GM20431 (cell line): Measurements from ENCODE around the gene CRYZL1.
"Not testable (repeated sequence)": the region's sequence is repeated elsewhere in the genome, so short reads cannot be mapped to it uniquely, and the experiment has no call there.

ENCODE experiments used
- in situ Hi-C: fragments of 300-500 bp; cut with MseI, MboI; formaldehyde crosslinking; loops from one replicate; pipeline ENCODE4 v1.15.0; 2020; ENCODE audit warnings: low sequenced_read_pairs; ENCODE audit not compliant: unreplicated experiment

CRYZL1 gene

DNA sequence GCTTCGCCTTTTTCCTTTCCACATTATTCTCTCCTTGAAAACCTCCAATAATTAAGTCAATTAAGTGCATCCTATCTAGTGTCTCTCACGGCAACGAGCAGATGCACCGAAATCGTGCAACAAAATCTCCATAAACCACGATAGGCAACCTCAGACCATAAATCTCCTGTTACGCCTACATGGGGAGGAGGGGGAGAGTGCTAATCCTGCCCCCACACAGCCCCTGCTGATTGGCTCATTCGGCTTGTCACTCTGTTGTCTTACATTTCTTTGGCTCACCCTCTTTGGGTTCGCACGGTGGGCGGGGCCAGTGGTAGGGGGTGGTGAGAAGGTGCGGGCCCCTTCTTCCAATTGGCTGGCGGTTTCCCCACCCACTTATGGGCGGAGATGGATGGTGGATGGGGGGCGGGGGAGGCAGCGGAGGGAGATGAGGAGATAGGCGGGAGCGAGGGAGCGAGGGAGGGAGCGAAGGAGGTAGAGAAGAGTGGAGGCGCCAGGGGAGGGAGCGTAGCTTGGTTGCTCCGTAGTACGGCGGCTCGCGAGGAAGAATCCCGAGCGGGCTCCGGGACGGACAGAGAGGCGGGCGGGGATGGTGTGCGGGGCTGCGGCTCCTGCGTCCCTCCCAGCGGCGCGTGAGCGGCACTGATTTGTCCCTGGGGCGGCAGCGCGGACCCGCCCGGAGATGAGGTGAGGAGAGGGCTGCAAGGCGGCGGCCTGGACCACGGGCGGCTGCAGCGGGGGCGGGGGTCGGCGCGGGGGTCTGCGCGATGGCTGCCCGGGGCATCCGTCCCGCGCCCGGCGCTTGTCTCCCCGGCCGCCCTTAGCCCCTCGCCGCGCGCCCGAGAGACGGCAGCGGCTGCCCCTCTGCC, 720 bp upstream of the CRYZL1 start, which contains the start of gene ITSN1:
ITSN1 (plus strand) TSS at position 475 of the 869 bp plus-strand sequence. CDS start 76,328 bp downstream, outside the sequence.
- in situ Hi-C loops: no loop called here

- in situ Hi-C loops: no loop called here
Observed at GRCh38 chr21:33640697-33641351, 717 bp downstream of the CRYZL1 start.

DNA sequence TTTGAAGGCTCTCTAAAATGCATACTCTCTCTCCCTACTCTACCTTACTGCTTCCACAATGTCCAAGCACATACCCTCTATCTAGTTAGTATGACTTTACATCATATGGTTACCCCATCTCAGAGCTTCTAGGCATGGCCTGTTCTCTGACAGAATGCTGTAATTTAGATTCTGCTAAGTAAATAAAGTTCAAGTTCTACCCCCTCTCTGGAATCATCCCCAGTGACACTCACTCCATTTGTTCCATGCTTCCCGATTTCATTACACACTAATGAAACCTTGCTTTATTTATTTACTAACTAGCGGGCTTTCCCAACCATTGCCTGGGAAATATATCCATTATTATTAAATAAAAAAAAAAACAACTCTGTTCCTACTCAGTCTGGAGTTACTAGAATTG, 7.3 kb downstream of the CRYZL1 start:
- in situ Hi-C loops: no loop called here

GRCh38 chr21:33626151-33626550, 15.4 kb downstream of the CRYZL1 start:
- in situ Hi-C loops: not testable (repeated sequence)

- in situ Hi-C loops: no loop called here
Observed at GRCh38 chr21:33622253-33622652, 19.3 kb downstream of the CRYZL1 start.

- in situ Hi-C loops: no loop called here
Observed at GRCh38 chr21:33619726-33620125, 21.8 kb downstream of the CRYZL1 start.

DNA sequence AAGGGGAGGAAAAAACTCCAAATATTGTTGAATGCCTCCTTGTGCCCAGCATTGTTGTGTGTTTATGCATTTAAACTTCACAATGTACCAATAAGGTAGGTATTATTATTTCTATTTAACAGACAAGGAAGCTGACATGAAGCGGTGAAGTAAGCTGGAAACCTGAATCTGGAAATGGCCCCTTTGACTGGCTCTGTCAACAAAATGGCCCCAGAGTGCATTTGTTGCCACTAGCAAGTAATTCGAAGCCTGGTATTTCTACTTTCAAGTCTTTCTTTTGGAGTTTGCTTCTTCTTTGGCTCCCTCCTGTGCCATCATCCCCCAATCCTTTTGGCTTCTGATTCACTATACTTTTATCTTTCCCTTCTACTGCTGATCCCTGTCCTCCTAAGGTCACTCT, 23.1 kb downstream of the CRYZL1 start:
- in situ Hi-C loops: no loop called here

GRCh38 chr21:33617565-33617964, 24.0 kb downstream of the CRYZL1 start:
- in situ Hi-C loops: not testable (repeated sequence)

- in situ Hi-C loops: no loop called here
Observed at GRCh38 chr21:33611006-33611744, 30.4 kb downstream of the CRYZL1 start.

DNA sequence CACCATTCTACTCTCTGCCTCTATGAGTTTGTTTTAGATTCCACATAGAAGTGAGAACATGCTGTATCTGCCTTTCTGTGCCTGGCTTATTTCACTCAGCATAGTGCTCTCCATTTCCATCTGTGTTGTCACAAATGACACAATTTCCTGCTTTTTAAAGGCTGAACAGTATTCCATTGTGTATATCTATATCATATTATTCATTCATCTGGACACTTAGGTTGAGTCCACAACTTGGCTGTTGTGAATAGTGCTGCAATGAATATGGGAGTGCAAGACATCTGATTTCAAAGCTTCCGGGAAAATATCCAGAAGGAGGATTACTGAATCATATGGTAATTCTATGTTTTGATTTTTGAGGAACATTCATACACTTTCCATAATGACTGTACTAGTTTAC, 33.0 kb downstream of the CRYZL1 start:
- in situ Hi-C loops: no loop called here

GRCh38 chr21:33598051-33598450, 43.5 kb downstream of the CRYZL1 start:
- in situ Hi-C loops: no loop called here

GRCh38 chr21:33588485-33589335, 52.8 kb downstream of the CRYZL1 start, which contains the start of gene DONSON:
DONSON (minus strand) TSS chr21:33588684; CDS start chr21:33588641, 43 bp downstream.
- in situ Hi-C loops: no loop called here

DNA sequence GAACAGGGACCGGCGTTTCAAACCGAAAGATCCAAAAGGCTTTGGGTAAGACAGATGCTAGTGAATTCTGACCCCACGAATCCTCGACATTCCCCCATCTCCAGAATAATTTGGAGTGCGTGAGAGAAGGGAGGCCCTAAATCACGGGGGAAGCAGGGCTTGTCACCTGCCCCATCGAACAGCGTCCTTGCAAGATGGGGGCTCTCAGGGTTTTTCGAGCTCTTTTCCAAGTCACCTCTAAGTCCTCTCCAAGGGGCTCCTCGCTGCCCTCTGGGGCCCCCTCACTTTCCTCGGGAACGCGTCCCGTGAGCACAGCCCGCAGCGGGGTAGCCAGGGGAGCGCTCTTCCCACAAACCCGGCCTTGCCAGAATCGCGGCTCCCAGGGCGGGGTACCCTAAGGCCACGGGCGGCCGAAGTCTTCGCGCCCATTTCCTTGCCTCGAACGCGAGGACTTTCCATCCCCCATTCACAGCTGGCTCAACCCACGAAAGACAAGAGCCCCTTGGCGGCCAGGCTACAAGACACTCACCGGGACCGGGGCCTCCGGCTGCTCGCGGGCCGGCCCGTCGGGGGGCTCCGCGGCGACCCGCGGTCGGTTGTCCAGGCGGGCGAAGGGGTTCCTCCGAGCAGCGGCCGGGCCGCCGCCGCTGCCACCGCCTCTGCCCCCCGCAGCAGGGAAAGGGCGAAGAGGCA, 53.6 kb downstream of the CRYZL1 start:
- in situ Hi-C loops: no loop called here

DNA sequence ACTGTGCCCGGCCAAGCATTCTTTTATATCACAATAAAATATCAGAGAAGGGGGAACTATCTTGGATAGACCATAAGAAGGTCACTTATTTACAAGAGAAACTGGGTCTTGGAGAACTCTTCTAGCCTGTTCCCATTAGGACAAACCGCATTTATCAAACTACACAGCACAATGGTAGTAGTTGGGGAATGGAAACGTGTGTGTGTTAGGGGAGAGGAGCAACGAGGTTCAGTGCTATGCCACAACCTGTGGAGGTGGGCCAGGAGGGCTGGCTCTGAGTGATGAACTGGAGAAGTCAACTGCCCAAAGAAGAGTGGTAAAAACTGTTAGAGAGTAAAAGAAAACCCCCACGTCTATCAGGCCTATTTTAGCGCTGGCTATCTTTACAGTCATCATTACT, 54.6 kb downstream of the CRYZL1 start:
- in situ Hi-C loops: no loop called here

DNA sequence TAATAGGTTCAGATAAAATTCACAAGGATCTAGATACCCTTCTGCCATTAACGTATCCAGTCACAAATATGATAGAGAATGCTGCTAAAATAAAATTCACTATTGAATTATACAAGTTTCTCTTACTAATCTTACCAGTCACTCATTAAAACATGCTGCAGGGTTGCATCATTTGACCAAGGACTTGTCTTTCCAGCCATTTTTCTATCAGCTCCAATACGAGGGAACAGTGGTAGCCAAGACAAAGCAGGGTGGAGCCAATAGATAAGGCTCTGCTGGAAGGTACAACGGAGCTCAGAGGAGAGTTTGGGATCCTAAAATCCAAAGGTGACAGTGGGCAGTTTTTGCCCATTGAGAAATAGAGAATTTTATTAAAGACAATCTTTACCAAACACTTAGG, 57.1 kb downstream of the CRYZL1 start:
- in situ Hi-C loops: no loop called here

DNA sequence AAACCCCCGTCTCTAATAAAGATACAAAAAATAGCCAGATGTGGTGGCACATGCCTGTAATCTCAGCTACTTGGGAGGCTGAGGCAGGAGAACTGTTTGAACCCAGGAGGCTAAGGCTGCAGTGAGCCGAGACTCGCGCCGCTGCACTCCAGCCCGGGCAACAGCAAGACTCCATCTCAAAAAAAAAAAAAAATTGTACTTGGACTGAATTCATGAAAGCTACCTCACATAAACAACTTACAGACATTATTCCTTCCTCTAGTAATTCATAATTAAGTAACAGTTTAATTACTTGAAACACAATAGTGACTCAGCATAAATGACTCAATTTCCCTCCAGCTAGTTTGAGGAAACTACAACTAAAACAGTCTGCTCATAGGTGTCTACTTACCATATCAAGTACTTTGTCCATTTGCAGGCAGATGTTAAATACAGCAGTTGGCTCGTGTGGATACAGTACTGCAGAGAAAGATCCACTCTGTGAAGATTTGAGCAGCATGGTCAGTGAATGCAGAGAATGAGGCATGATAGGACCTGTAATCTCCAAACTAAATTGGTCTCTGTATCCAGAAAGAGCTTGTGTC, 62.5 kb downstream of the CRYZL1 start:
- in situ Hi-C loops: no loop called here

GRCh38 chr21:33578214-33578613, 63.3 kb downstream of the CRYZL1 start:
- in situ Hi-C loops: no loop called here

- in situ Hi-C loops: not testable (repeated sequence)
Observed at GRCh38 chr21:33576741-33577141, 64.8 kb downstream of the CRYZL1 start.

DNA sequence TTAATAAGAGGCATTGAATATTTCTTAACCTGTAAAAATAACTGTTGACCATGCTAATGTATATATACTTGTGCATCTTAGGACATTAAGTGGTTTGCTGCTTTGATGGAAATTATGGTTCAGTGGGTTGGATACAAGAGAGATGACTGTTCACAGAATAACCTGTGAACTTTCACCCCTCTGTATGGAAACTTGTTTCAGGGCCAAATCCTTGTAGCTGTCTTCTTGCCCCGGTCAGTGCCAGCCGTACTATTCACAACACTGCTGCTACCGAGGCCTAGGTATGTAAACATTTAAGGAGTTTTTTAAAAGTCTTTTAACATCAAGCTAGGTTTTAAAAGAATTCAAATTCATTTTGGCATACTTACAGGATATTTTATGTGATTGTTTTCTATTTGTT, 69.2 kb downstream of the CRYZL1 start:
- in situ Hi-C loops: no loop called here
